Activated CD4-positive, alpha-beta T cell treated with anti-CD3 and anti-CD28 coated beads, Interleukin-2, amount 10 ng/mL, durations not matched to agents 24 days and 14 days (primary cell): ENCODE measurements around the gene FANK1. TPM values are rescaled to one million over a fixed set of nuclear protein-coding genes. Genes with fewer than 3 reads are reported as not detected.
"Not testable (repeated sequence)": the region's sequence is repeated elsewhere in the genome, so short reads cannot be mapped to it uniquely, and the experiment has no call there.

Experiments used
- DNase-seq: peaks from one replicate; pipeline ENCODE4 v3.0.0; 2022
- H3K27ac Mint-ChIP-seq: one replicate; pipeline ENCODE4 v1.8.0; 2022; ENCODE audit warnings: mild to moderate bottlenecking, mixed read lengths
- H3K27me3 Mint-ChIP-seq: one replicate; pipeline ENCODE4 v1.8.0; 2022; ENCODE audit warnings: mixed read lengths
- H3K36me3 Mint-ChIP-seq: one replicate; pipeline ENCODE4 v1.8.0; 2022; ENCODE audit warnings: low read depth, mild to moderate bottlenecking, mixed read lengths
- H3K4me1 Mint-ChIP-seq: one replicate; pipeline ENCODE4 v1.8.0; 2021; ENCODE audit warnings: mixed read lengths
- H3K4me3 Mint-ChIP-seq: one replicate; pipeline ENCODE4 v1.8.0; 2022; ENCODE audit warnings: mild to moderate bottlenecking, moderate library complexity, mixed read lengths
- H3K9me3 Mint-ChIP-seq: one replicate; pipeline ENCODE4 v1.8.0; 2021; ENCODE audit warnings: mixed read lengths
- intact Hi-C: fragments of 100-400 bp; cut with micrococcal nuclease; formaldehyde crosslinking; loops from one replicate; pipeline ENCODE4 v1.15.1; 2023
- total RNA-seq: library from RNA; stranded (reverse); gene quantifications from 2 replicates; pipeline ENCODE4 v1.2.3, GENCODE V29; 2022

Gene FANK1
- total RNA-seq, 1 donor from 2014 or later, result not detected

DNA sequence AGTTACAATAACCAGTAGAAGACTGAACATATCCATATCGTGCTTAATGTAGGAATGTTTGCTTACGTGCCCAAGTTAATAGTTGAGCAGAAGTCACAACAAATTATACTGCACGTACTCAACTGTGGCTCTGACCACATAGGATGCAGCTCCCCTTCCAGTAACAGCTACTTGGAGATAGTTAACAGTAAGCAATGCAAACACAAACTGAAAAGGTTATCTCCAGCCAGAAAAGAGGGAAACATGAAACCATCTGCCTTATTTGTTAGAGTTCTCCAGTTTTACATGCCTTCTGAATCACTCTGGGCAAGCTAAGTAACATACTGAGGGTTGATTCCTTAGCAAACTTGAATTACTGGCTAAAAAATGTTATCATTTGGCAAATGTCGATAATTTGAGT is 25.0 kb upstream of the FANK1 start:
- Mint-ChIP-seq H3K4me1 (no peaks in the 10 kb centered on the region), H3K9me3 (peaks cover 3% of the 10 kb centered on the region), H3K4me3 (no peak overlapping the region), H3K27ac (no peak overlapping the region), H3K27me3 (no peaks in the 10 kb centered on the region), H3K36me3 (peaks cover 12% of the 10 kb centered on the region)
- no peak for DNase-seq
- intact Hi-C loops, result no loop called here

DNA sequence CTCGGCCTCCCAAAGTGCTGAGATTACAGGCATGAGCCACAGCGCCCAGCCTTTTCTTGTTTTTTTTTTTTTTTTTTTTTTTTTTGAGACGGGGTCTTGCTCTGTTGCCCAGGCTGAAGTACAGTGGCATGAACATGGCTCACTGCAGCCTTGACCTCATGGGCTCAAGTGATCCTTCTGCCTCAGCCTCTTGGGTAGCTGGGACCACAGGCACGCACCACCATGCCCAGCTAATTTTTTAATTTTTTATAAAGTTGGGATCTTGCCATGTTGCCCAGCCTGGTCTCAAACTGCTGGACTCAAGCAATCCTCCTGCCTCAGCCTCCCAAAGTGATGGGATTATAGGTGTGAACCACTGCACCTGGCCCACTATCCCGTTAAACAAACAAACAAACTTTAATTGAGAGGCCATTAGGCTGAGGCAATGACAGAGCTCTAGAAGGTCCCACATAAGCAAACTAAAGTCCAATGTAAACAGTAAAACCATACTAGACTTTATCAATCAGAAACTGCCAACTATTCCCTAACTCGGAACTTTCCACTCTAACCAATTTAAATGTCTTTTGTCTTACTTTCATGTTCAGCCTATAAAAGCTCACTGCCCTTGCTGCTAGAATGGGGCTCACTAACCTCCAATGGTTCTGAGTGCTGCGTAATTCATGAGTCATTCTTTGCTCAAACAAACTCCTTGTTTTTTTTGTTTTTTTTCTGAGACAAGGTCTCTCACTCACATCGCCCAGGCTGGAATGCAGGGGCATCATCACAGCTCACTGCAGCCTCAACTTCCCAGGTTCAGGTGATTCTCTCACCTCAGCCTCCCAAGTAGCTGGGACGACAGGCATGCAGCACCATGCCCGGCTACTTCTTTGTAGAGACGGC is 17.2 kb upstream of the FANK1 start:
- intact Hi-C loops, result no loop called here
- Mint-ChIP-seq H3K36me3 (peaks cover 19% of the 10 kb centered on the region), H3K27me3 (no peaks in the 10 kb centered on the region), H3K4me3 (no peak overlapping the region), H3K27ac (no peak overlapping the region), H3K9me3 (peaks cover 3% of the 10 kb centered on the region), H3K4me1 (no peaks in the 10 kb centered on the region)
- no peak for DNase-seq

DNA sequence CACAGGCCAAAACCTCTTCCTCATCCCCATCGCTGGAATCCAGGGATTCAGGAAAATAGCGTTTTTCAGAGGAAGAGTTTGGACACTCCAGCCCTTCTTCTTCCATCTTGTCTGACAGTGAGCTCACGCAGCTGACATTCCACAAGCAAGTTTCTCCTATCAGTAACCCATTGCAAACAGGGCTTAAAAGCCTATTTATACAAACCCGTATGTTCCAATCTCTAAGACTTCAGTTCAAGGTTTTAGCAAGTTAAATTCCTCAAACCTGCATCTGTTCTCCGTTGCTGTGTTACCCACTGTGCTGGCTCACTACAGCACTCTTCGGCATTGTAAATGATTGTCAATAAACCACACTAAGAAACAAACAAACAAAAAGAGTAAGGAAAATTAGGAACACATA is 15.6 kb upstream of the FANK1 start:
- Mint-ChIP-seq H3K9me3 (peaks cover 3% of the 10 kb centered on the region), H3K4me1 (no peaks in the 10 kb centered on the region), H3K4me3 (no peak overlapping the region), H3K27ac (no peak overlapping the region), H3K27me3 (no peaks in the 10 kb centered on the region), H3K36me3 (peaks cover 12% of the 10 kb centered on the region)
- DNase-seq, result no peak
- intact Hi-C loops, result no loop called here

DNA sequence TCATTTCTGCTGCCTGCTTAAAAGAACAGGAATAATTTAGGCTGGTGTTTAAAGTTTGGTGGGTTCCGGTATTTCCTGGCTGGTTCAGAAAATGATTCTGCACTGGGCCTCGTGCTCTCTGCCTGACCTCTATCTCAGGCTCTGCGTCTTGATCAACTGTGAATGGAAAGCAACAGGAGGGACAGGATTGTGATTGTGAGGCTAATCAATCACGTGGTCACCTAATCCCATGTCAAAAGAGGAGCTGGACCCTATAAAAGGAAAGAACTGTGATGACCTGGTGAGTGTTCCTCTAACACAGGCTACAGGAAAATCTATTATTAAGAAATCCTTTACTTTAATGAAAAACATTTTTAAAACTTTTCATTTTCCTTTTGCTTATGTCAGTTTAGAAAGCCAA is 15.2 kb upstream of the FANK1 start, which contains the start of gene DHX32:
Gene DHX32 (minus strand): TSS at position 101 of the 400 bp plus-strand sequence. CDS start 468 bp downstream, outside the sequence.
- Mint-ChIP-seq H3K4me3 (no peak within 1 kb of the TSS), H3K4me1 (no peaks in the 10 kb centered on the region), H3K36me3 (peaks cover 8% of the 10 kb centered on the region), H3K27me3 (no peaks in the 10 kb centered on the region), H3K9me3 (peaks cover 1% of the 10 kb centered on the region), H3K27ac (no peak within 1 kb of the TSS)
- no peak for DNase-seq
- intact Hi-C loops, result no loop called here

DNA sequence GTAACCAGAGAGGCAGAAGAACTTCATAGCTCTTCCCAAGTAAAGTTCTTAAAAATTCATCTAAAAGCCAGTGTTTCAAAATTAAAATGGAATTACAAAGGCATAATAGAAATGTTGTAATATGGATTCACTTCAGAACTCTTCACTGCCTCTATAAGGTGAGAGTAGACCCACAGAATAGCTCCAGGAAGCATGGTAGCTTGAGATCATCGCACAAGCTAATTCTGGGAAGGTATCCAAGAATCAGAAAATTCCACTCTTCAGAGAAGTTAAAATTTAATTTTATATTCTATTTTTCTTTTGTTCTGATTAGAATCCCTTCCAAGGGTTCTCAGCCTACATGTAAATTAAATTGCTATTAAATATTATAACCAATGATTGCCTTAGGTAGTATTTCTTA is 13.8 kb upstream of the FANK1 start:
- intact Hi-C loops, result no loop called here
- Mint-ChIP-seq H3K27ac (no peak overlapping the region), H3K4me3 (no peak overlapping the region), H3K4me1 (no peaks in the 10 kb centered on the region), H3K36me3 (peaks cover 6% of the 10 kb centered on the region), H3K27me3 (no peaks in the 10 kb centered on the region), H3K9me3 (no peaks in the 10 kb centered on the region)
- DNase-seq, result no peak

DNA sequence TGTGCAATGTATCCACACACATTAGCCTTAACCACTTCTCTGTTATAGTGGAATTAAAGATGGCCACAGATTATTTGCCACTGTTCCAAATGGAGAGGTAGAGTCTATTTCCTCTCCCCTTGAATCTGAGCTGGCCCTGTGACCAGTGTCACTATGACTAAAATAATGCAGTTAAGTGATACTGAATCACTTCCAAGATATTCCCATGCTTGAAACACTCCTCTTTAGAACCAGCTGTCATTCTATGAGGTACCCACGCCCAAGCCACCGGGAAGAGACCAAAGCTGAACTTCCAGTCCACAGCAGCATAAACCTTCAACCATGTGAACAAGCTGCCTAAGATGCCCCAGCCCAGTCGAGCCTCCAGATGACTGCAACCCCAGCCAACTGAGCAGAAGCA is 13.2 kb upstream of the FANK1 start:
- no peaks in the 10 kb centered on the region for H3K4me1 Mint-ChIP-seq
- H3K27me3 Mint-ChIP-seq, result no peaks in the 10 kb centered on the region
- no peaks in the 10 kb centered on the region for H3K9me3 Mint-ChIP-seq
- intact Hi-C loops, result no loop called here
- no peak overlapping the region for H3K4me3 Mint-ChIP-seq
- H3K27ac Mint-ChIP-seq, result peak overlapping the region; percentile 40
- no peak for DNase-seq
- peaks cover 6% of the 10 kb centered on the region for H3K36me3 Mint-ChIP-seq

DNA sequence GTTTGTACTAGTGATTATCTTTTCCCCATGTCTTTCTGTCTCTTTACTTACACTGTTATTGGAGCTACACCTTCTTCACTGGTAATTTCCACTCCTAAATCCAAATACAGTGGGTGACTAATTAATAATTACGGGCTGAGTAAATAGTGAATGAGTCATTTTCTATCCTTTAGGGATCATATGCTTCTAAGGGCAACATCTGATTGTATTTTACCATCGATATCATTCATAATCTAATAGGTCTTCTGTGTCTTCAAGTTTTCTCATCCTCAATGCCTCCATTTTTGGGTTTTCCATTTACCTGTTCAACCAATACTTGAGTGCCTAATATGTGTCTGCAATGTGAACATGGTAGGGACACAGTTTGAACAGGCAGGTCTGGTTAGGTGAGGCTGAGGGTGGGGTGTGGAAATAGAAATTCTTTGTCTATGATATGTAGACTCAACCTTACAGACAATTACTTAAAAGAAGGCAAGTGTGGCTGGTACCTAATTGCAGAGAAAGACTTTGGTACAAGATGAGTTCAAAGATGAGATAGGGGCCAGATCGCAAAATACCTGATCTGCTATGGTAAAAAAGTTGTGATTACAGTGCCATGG is 9.4 kb upstream of the FANK1 start:
- Mint-ChIP-seq H3K9me3 (no peaks in the 10 kb centered on the region), H3K27me3 (no peaks in the 10 kb centered on the region), H3K36me3 (no peaks in the 10 kb centered on the region), H3K27ac (no peak overlapping the region), H3K4me3 (no peak overlapping the region), H3K4me1 (no peaks in the 10 kb centered on the region)
- intact Hi-C loops, result no loop called here
- DNase-seq, result no peak

DNA sequence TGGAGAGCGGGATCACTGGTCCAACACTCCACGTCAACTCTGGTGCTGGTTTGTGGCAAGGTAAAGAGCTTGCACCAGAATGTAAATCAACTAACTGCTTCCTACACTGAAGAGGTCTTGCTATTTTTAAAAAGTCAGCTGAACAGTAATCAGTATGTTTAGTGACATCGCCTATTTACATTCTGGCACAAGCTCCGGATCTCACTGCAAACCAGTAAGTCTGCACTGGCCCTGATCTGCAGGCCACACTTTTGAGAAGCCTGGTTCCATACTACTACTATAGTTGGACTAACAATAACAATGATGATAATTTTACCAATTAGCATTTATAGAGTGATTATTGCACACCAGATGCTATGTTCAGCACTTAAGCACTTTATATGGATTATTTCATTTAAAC is 6.9 kb upstream of the FANK1 start:
- H3K4me3 Mint-ChIP-seq, DNase-seq, H3K27ac Mint-ChIP-seq, H3K9me3 Mint-ChIP-seq, H3K4me1 Mint-ChIP-seq, H3K27me3 Mint-ChIP-seq, intact Hi-C loops, H3K36me3 Mint-ChIP-seq: not testable (repeated sequence)

DNA sequence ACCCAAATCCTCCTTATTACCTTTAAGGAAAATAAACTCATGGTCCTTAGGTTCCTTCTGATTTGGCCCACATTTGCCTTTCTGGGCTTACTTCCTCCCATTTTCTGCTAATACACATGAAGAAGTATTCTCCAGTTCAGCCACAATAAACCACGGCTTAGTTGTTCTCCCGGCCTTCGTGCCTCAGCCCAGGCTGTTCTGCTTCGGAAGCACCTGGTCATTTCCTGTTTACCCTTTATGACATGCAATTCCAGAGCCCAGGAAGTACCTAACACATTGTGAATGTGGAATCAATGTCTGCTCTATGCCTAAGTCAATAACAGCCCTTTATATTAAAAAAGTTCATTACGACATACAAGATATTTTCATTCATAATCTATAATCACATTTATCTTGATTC is 4.0 kb upstream of the FANK1 start:
- H3K36me3 Mint-ChIP-seq, DNase-seq, intact Hi-C loops, H3K9me3 Mint-ChIP-seq, H3K4me3 Mint-ChIP-seq, H3K27ac Mint-ChIP-seq: not testable (repeated sequence)
- Mint-ChIP-seq H3K27me3 (peaks cover 18% of the 10 kb centered on the region), H3K4me1 (peaks cover 17% of the 10 kb centered on the region)

DNA sequence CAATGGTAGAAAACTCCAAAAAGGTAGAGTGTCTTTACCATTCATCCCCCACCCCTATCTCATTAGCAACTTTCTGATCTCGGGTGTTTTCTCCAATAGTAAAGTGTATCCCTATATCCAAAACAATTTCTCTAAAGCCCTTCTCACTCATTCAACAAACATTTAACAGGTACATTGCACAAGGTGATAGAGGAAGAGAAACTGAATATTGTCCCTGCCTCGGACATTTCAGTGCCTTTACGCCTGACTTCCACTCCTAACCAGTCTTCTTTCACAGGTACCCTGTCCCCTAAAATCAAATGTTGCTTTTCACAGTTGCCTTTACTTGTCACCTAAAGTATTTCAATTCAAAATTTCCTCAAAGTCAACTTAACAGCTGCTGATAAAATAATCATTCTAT is 2.2 kb upstream of the FANK1 start:
- H3K9me3 Mint-ChIP-seq, H3K27ac Mint-ChIP-seq, H3K36me3 Mint-ChIP-seq, H3K4me3 Mint-ChIP-seq, intact Hi-C loops, DNase-seq: not testable (repeated sequence)
- peaks cover 17% of the 10 kb centered on the region for H3K4me1 Mint-ChIP-seq
- peaks cover 22% of the 10 kb centered on the region for H3K27me3 Mint-ChIP-seq

DNA sequence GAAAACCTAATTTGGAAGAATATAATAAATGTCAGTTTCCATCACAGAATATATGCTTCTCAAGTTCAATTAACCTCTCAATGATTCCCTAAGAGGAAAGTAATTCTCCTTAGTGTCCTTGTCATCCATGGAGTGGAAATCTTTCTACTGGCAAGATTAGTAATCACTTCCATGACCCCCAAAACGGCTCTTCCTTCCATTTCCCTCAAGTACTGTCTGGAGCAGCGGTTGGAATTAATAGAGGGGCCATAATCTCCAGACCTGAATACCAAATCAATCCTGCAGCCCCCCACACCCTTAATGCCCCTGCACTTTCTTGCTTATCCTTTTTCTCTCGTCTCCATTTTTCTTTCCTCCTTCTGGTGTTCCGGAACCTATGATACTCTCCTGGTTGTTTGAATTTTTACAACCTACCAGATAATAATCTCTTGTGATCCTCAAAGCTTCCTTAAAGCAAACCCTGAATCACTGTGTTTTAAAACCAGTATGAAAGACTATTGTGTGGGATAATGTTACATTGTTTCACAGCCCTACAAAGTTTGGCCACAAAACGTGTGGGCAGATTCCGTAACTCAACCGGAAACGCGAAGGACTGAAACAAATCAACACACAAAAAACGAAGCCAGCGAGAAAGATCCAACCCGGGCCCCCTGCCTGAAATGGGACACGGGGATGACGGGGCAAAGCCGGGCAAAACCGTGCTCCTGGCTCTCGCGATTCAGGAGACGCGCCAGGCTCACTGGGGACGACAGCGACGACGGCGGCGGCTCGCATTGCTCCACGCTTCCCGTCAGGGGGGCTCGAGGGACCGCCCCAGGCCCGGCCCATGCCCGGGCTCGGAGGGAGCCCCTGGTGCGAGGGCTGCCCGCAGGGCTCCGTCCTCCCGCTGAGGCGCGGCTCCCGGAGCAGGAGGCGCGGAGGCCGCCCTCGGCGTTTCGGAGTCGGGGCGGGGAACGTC is 955 bp upstream of the FANK1 start:
- DNase-seq, result peak; percentile 79
- intact Hi-C loops, result loop anchor here (2.0 kb wide), 2 partner anchors 73 to 177 kb away; partner anchors contain the start of genes BCCIP, EDRF1 and UROS
- H3K27me3 Mint-ChIP-seq, result peaks cover 24% of the 10 kb centered on the region
- not testable (repeated sequence) for H3K36me3 Mint-ChIP-seq, H3K9me3 Mint-ChIP-seq
- peak overlapping the region; percentile 83 for H3K4me3 Mint-ChIP-seq
- peaks cover 17% of the 10 kb centered on the region for H3K4me1 Mint-ChIP-seq
- H3K27ac Mint-ChIP-seq, result peak overlapping the region; percentile 70

DNA sequence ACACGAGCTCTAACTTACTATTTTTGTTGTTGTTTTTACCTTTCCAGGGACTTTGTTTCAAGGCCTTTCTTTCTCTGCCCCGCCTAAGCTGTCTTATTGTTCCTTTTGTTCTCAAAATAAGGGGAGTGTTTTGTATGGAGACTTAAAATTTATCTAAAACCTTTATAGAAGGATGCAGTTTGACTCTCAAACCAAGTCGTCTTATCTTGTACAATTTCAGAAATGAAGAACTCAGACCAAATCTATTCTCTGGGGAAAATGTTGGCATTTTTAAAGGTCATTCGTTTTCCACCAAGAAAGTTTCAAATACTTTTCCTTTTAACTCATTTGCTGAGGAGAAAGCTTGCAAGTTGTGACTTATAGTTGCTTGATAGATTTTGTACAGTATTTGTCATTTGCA is 953 bp downstream of the FANK1 start:
- H3K4me1 Mint-ChIP-seq, result peaks cover 17% of the 10 kb centered on the region
- H3K4me3 Mint-ChIP-seq, result peak overlapping the region; percentile 87
- intact Hi-C loops, result loop anchor here (2.0 kb wide), 2 partner anchors 75 to 179 kb away; partner anchors contain the start of genes BCCIP, EDRF1 and UROS
- not testable (repeated sequence) for H3K27ac Mint-ChIP-seq, H3K36me3 Mint-ChIP-seq, H3K9me3 Mint-ChIP-seq, DNase-seq
- H3K27me3 Mint-ChIP-seq, result peaks cover 24% of the 10 kb centered on the region

DNA sequence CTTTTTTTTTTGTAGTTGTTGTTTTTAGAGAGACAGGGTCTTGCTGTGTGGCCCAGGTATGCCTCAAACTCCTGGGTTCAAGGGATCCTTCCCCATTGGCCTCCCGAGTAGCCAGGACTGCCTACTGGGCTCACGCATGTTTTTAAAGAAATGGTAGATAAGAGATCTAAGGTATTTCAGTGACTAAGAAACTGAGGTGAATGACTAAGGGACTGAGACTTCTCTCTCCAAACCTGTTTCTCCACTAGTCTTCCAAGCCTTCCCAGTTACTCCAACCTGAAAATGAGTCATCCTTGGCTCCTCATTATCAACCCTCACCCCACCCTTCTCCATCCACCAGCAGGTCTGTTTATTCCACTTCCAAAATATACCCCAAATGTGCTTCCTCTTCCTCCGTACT is 4.6 kb downstream of the FANK1 start:
- DNase-seq, H3K4me3 Mint-ChIP-seq, H3K4me1 Mint-ChIP-seq, H3K36me3 Mint-ChIP-seq, H3K27ac Mint-ChIP-seq, intact Hi-C loops, H3K9me3 Mint-ChIP-seq: not testable (repeated sequence)
- peaks cover 14% of the 10 kb centered on the region for H3K27me3 Mint-ChIP-seq
